H9 (cell line): ENCODE data around the gene RANGAP1. TPM values are rescaled to one million over a fixed set of nuclear protein-coding genes. Genes with fewer than 3 reads are reported as not detected.

Source experiments
- DNase-seq: peaks from one replicate; pipeline ENCODE4 v3.0.0-alpha.2; 2017
- H2AFZ ChIP-seq: one replicate; pipeline ENCODE4 v1.6.1; 2013; ENCODE audit warnings: mild to moderate bottlenecking, low read length, control low read depth, moderate library complexity
- H2AK5ac ChIP-seq: 2 replicates; pipeline ENCODE4 v1.6.1; 2013; ENCODE audit warnings: low read length, control low read depth, mixed read lengths; ENCODE audit not compliant: insufficient read length
- H2BK120ac ChIP-seq: one replicate; pipeline ENCODE4 v1.6.1; 2013; ENCODE audit warnings: low read depth, mild to moderate bottlenecking, low read length, control low read depth, inconsistent platforms; ENCODE audit not compliant: poor library complexity, severe bottlenecking
- H2BK12ac ChIP-seq: 2 replicates; pipeline ENCODE4 v1.6.1; 2013; ENCODE audit warnings: low read length, control low read depth, mixed read lengths, low read depth; ENCODE audit not compliant: insufficient read length
- H2BK15ac ChIP-seq: 2 replicates; pipeline ENCODE4 v1.6.1; 2013; ENCODE audit warnings: low read depth, low read length, control low read depth
- H2BK20ac ChIP-seq: one replicate; pipeline ENCODE4 v1.6.1; 2013; ENCODE audit warnings: low read depth, mild to moderate bottlenecking, low read length, control low read depth, inconsistent platforms; ENCODE audit not compliant: poor library complexity, severe bottlenecking
- H2BK5ac ChIP-seq: 2 replicates; pipeline ENCODE4 v1.6.1; 2013; ENCODE audit warnings: low read length, control low read depth, mixed read lengths; ENCODE audit not compliant: insufficient read length
- H3K14ac ChIP-seq: 2 replicates; pipeline ENCODE4 v1.6.1; 2013; ENCODE audit warnings: low read length, control low read depth; ENCODE audit not compliant: insufficient read depth
- H3K18ac ChIP-seq: 2 replicates; pipeline ENCODE4 v1.6.1; 2013; ENCODE audit warnings: low read depth, mild to moderate bottlenecking, mixed read lengths, low read length, control low read depth; ENCODE audit not compliant: insufficient read length
- H3K23ac ChIP-seq: 2 replicates; pipeline ENCODE4 v1.6.1; 2013; ENCODE audit warnings: low read length, control low read depth, mixed read lengths, low read depth; ENCODE audit not compliant: insufficient read length
- H3K23me2 ChIP-seq: 2 replicates; pipeline ENCODE4 v1.6.1; 2013; ENCODE audit warnings: low read depth, mild to moderate bottlenecking, mixed read lengths, low read length, control low read depth; ENCODE audit not compliant: insufficient read length, poor library complexity, severe bottlenecking
- H3K27ac ChIP-seq: 2 replicates; pipeline ENCODE4 v1.5.1; 2013; ENCODE audit warnings: low read length, control low read depth, mixed read lengths, low read depth; ENCODE audit not compliant: insufficient read length
- H3K27me3 ChIP-seq: 2 replicates; pipeline ENCODE4 v1.6.1; 2013; ENCODE audit warnings: low read length, control low read depth, inconsistent platforms; ENCODE audit not compliant: insufficient read depth
- H3K4ac ChIP-seq: 2 replicates; pipeline ENCODE4 v1.6.1; 2013; ENCODE audit warnings: low read depth, mild to moderate bottlenecking, control low read depth, inconsistent platforms, low read length, moderate library complexity
- H3K4me1 ChIP-seq: 2 replicates; pipeline ENCODE4 v1.6.1; 2013; ENCODE audit warnings: low read length, control low read depth, inconsistent platforms; ENCODE audit not compliant: insufficient read depth
- H3K4me2 ChIP-seq: 2 replicates; pipeline ENCODE4 v1.6.1; 2013; ENCODE audit warnings: low read length, control low read depth, mixed read lengths; ENCODE audit not compliant: insufficient read length, insufficient read depth
- H3K56ac ChIP-seq: 2 replicates; pipeline ENCODE4 v1.6.1; 2013; ENCODE audit warnings: low read depth, mild to moderate bottlenecking, mixed read lengths, low read length, control low read depth; ENCODE audit not compliant: insufficient read length
- H3K79me1 ChIP-seq: 2 replicates; pipeline ENCODE4 v1.6.1; 2013; ENCODE audit warnings: low read depth, mild to moderate bottlenecking, moderate library complexity, low read length, control low read depth, inconsistent platforms; ENCODE audit not compliant: insufficient read depth, poor library complexity, severe bottlenecking
- H3K79me2 ChIP-seq: 2 replicates; pipeline ENCODE4 v1.6.1; 2013; ENCODE audit warnings: low read length, control low read depth, inconsistent platforms; ENCODE audit not compliant: insufficient read depth
- H3K9ac ChIP-seq: 2 replicates; pipeline ENCODE4 v1.6.1; 2013; ENCODE audit warnings: low read length, control low read depth, mixed read lengths; ENCODE audit not compliant: insufficient read length; ENCODE audit errors: extremely low read depth
- H3K9me3 ChIP-seq: one replicate; pipeline ENCODE4 v1.6.1; 2013; ENCODE audit warnings: low read depth, low read length, inconsistent platforms; ENCODE audit not compliant: control insufficient read depth
- H3T11ph ChIP-seq: one replicate; pipeline ENCODE4 v1.6.1; 2013; ENCODE audit warnings: mild to moderate bottlenecking, low read length, control low read depth, inconsistent platforms
- H4K20me1 ChIP-seq: one replicate; pipeline ENCODE4 v1.6.1; 2013; ENCODE audit not compliant: control insufficient read depth, insufficient read length, insufficient read depth
- H4K5ac ChIP-seq: 2 replicates; pipeline ENCODE4 v1.6.1; 2013; ENCODE audit warnings: low read depth, mild to moderate bottlenecking, mixed read lengths, low read length, control low read depth; ENCODE audit not compliant: insufficient read length
- H4K8ac ChIP-seq: replicated peaks from 2 replicates; pipeline ENCODE4 v1.6.1; 2013; ENCODE audit warnings: low read length, control low read depth, mixed read lengths, low read depth; ENCODE audit not compliant: insufficient read length
- H4K91ac ChIP-seq: 2 replicates; pipeline ENCODE4 v1.6.1; 2013; ENCODE audit warnings: low read depth, mild to moderate bottlenecking, moderate library complexity, mixed read lengths, low read length, control low read depth; ENCODE audit not compliant: insufficient read length
- H3K27ac Mint-ChIP-seq, 3 experiments: 2 replicates in 2 of 3; 3 replicates in 1 of 3; pipeline ENCODE4 v1.8.0; 2020 to 2021; ENCODE audit warnings: mixed read lengths in 3 of 3, mild to moderate bottlenecking in 1 of 3, moderate library complexity in 1 of 3
- H3K27me3 Mint-ChIP-seq: 2 replicates; pipeline ENCODE4 v1.8.0; 2021; ENCODE audit warnings: low read depth, mild to moderate bottlenecking, moderate library complexity, mixed read lengths
- H3K36me3 Mint-ChIP-seq, 3 experiments: 2 replicates in 2 of 3; 3 replicates in 1 of 3; pipeline ENCODE4 v1.8.0; 2020 to 2021; ENCODE audit warnings: low read depth in 3 of 3, mixed read lengths in 3 of 3; ENCODE audit not compliant: insufficient read depth in 1 of 3
- H3K4me1 Mint-ChIP-seq, 2 experiments: 2 replicates each; pipeline ENCODE4 v1.8.0; 2020; ENCODE audit warnings: mixed read lengths in 2 of 2
- H3K4me3 Mint-ChIP-seq, 2 experiments: 2 replicates in 1 of 2; 3 replicates in 1 of 2; pipeline ENCODE4 v1.8.0; 2020 to 2021; ENCODE audit warnings: mild to moderate bottlenecking in 2 of 2, mixed read lengths in 2 of 2, moderate library complexity in 1 of 2
- H3K9me3 Mint-ChIP-seq, 2 experiments: 2 replicates in 1 of 2; 3 replicates in 1 of 2; pipeline ENCODE4 v1.8.0; 2020; ENCODE audit warnings: mild to moderate bottlenecking in 2 of 2, mixed read lengths in 2 of 2, moderate library complexity in 1 of 2
- CTCF ChIP-seq: fragments of 200-600 bp; sonication (generic); conservative IDR thresholded peaks from 3 replicates; pipeline ENCODE4 v1.8.0; 2021; ENCODE audit warnings: antibody characterized with exemption, mild to moderate bottlenecking
- whole genome bisulfite sequencing: extraction: QIAGEN DNeasy Blood & Tissue Kit; methylation state at CpG from one replicate; pipeline ENCODE4 v1.1.7; 2013; ENCODE audit warnings: missing lambda C conversion rate, low lambda C conversion rate, mixed read lengths; ENCODE audit not compliant: insufficient read length; ENCODE audit errors: extremely low coverage; 5-methylcytosine and 5-hydroxymethylcytosine counted together
- total RNA-seq: library from RNA; stranded (reverse); gene quantifications from 2 replicates; pipeline ENCODE4 v1.2.1, GENCODE V29; 2021

RANGAP1 gene
- total RNA-seq, 1 experiment from 2014 or later, result 130 TPM

- H3K4ac ChIP-seq, result no peak overlapping the region
- no peak overlapping the region for H2BK20ac ChIP-seq
- no peak overlapping the region for H2BK5ac ChIP-seq
- no peak overlapping the region for H2AK5ac ChIP-seq
- no peak overlapping the region for H3K9ac ChIP-seq
- H3K27me3 Mint-ChIP-seq, result no peaks in the 10 kb centered on the region; the same call in 1 of the 2 replicates
- H2AFZ ChIP-seq, result no peak overlapping the region
- H4K91ac ChIP-seq, result no peak overlapping the region
- H3K79me2 ChIP-seq, result no peaks in the 10 kb centered on the region
- H3K9me3 ChIP-seq, result no peaks in the 10 kb centered on the region
- H4K20me1 ChIP-seq, result no peaks in the 10 kb centered on the region
- no peak overlapping the region for H3K27ac ChIP-seq
- H2BK120ac ChIP-seq, result no peak overlapping the region
- DNase-seq, result no peak
- no peak overlapping the region for H3K4me2 ChIP-seq
- no peaks in the 10 kb centered on the region for H3K4me1 ChIP-seq
- no peaks in the 10 kb centered on the region for H3K9me3 Mint-ChIP-seq
- no peak overlapping the region for H3K23ac ChIP-seq
- no peak overlapping the region for H3K4me3 Mint-ChIP-seq
- no peak overlapping the region for H4K8ac ChIP-seq
- H3K36me3 Mint-ChIP-seq, result peaks cover 60 to 98% (median 92%) of the 10 kb centered on the region in 3 experiments
- H4K5ac ChIP-seq, result no peak overlapping the region
- no peak overlapping the region for H3K18ac ChIP-seq
- H2BK15ac ChIP-seq, result no peak overlapping the region
- WGBS, result no CpG with 5 or more reads among the region's 2 CpGs
- H3K27me3 ChIP-seq, result no peaks in the 10 kb centered on the region
- no peaks in the 10 kb centered on the region for H3K4me1 Mint-ChIP-seq
- H3T11ph ChIP-seq, result no peak overlapping the region
- no peak overlapping the region for H3K56ac ChIP-seq
- no peaks in the 10 kb centered on the region for H3K23me2 ChIP-seq
- no peaks in the 10 kb centered on the region for H3K79me1 ChIP-seq
- H2BK12ac ChIP-seq, result no peak overlapping the region
- no peak for TF ChIP-seq CTCF
- H3K27ac Mint-ChIP-seq, result no peak overlapping the region
- no peak overlapping the region for H3K14ac ChIP-seq
Observed at GRCh38 chr22:41263704-41264103, 22.3 kb downstream of the RANGAP1 start.
